GM19238 (cell line): ENCODE data around the gene ETFDH.
"Not testable (repeated sequence)": the region's sequence is repeated elsewhere in the genome, so short reads cannot be mapped to it uniquely, and the experiment has no call there.

Experiments
- DNase-seq: peaks from one replicate; pipeline ENCODE4 v3.0.0; 2011; ENCODE audit warnings: low spot score; ENCODE audit not compliant: insufficient read length

Gene ETFDH

GRCh38 chr4:158754385-158755180, 82.5 kb downstream of the ETFDH start:
- no peak for DNase-seq

DNA sequence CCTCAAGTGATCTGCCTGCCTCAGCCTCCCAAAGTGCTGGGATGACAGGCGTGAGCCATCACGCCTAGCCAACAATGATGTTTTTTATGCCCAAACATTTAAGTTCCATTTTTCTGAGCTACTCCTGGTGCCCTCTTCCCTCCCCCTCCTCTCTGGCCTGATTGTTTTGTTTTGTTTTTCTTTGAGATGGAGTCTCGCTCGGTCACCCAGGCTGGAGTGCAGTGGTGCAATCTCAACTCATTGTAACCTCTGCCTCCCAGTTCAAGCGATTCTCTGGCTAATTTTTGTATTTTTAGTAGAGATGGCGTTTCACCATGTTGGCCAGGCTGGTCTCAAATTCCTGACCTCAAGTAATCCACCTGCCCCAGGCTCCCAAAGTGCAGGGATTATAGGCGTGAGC, 83.7 kb downstream of the ETFDH start:
- not testable (repeated sequence) for DNase-seq

DNA sequence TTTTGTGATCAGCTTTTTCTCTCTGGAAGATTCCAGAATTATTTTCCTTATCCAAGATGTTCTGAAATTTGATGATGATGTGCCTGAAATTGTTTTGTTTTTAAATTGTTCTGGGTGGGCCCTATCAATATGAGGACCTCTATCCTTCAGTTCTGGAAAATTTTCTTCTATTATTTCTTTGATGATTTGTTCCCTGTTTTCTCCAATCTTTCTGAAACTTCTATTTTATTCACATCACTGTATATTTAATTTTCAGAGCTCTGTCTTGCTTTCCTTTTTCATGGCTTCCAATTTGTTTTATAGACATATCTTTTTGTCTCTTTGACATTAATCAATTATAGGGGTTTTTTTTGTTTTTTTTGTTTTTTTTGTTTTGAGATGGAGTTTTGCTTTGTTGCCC, 84.5 kb downstream of the ETFDH start:
- DNase-seq: no peak

- no peak for DNase-seq
These were observed 86.0 kb downstream of the ETFDH start for GRCh38 chr4:158758142-158758541.

DNA sequence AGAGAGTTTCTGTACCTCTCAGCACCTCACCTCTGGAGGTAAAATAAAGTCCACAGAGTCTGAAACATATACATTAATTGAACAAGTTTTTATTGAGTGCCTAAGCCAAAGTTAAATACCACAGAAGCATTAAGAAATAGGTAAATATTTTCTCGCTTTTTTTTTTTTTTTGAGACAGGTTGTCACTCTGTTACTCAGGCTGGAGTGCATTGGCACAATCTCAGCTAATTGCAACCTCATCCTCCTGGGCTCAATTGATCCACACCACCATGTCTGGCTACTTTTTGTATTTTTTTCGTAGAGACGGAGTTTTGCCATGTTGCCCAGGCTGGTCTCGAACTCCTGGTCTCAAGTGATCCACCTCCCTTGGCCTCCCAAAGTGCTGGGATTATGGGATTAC, 86.6 kb downstream of the ETFDH start:
- no peak for DNase-seq
